Measurements from ENCODE around the gene KCNJ4. TPM values are rescaled to one million over a fixed set of nuclear protein-coding genes. Genes with fewer than 3 reads are reported as not detected.
A peak's percentile ranks its signal among the peaks of the same experiment; 100 is the strongest.

Gene KCNJ4
- total RNA-seq, 2 experiments from 2014 or later = not detected

DNA sequence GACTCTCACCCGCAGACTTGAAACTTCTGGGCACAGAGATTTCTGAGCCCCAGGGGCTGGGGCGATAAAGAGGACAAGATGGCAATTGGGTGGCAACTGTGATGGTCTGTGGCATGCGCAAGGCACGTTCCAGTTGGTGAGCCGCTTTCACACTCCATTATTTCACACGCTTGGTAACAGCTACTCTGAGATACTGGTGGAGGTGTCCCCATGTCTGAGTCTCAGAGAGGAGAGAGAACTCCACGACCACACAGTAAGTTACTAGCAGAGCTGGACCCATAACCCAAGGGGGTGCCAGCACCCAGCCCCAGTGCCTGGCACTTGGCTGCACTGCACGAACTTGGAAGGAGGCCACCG, 6.0 kb upstream of the KCNJ4 start:
- no peak overlapping the region for H3K4me3 Mint-ChIP-seq
- no peak overlapping the region for H3K27ac Mint-ChIP-seq
- ATAC-seq (peak; percentile 27), DNase-seq (no peak)
- CTCF ChIA-PET = interaction anchor here (0.6 kb wide), 1 partner anchor 108 kb away, joined by 4 read pairs; no protein-coding TSS in a partner anchor
- POLR2A ChIA-PET = no interaction called here
- intact Hi-C loops (cut with DNase I, micrococcal nuclease) = loop anchor here in 1 of 2 experiments (1.0 to 5.0 kb wide), 2 partner anchors 109 to 189 kb away; partner anchors contain the start of genes DMC1 and TMEM184B
- H3K27me3 Mint-ChIP-seq = peaks cover 72% of the 10 kb centered on the region
- peaks cover 14% of the 10 kb centered on the region for H3K4me1 Mint-ChIP-seq
- H3K36me3 Mint-ChIP-seq (ENCODE audit: low read depth) = no peaks in the 10 kb centered on the region
- H3K9me3 Mint-ChIP-seq (ENCODE audit: low read depth) = no peaks in the 10 kb centered on the region

DNA sequence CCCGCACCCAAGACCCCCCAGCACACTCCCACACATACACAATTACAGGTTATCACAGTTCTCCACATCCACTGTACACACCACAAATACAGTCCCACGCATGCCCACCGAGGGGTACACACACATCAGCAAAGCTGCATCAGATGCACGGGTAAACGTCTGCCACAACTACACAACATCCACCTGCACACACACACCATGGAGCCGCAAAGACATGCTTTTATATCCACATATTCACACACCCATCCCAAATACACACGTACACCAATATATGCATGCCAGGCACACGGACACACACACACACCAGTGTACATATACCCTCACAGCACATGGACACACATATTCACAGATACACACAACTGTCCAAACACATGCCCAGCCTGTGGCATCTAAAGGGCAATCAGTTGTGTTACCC, 5.4 kb upstream of the KCNJ4 start:
- H3K4me3 Mint-ChIP-seq = no peak overlapping the region
- ChIA-PET CTCF (no interaction called here), POLR2A (no interaction called here)
- intact Hi-C loops (cut with DNase I, micrococcal nuclease) = loop anchor here in 1 of 2 experiments (5.0 kb wide), 1 partner anchor 188 kb away; the partner anchor contains the start of gene TMEM184B
- DNase-seq (no peak), ATAC-seq (no peak)
- H3K27ac Mint-ChIP-seq = no peak overlapping the region
- peaks cover 67% of the 10 kb centered on the region for H3K27me3 Mint-ChIP-seq
- H3K9me3 Mint-ChIP-seq (ENCODE audit: low read depth) = no peaks in the 10 kb centered on the region
- peaks cover 14% of the 10 kb centered on the region for H3K4me1 Mint-ChIP-seq
- H3K36me3 Mint-ChIP-seq (ENCODE audit: low read depth) = no peaks in the 10 kb centered on the region

DNA sequence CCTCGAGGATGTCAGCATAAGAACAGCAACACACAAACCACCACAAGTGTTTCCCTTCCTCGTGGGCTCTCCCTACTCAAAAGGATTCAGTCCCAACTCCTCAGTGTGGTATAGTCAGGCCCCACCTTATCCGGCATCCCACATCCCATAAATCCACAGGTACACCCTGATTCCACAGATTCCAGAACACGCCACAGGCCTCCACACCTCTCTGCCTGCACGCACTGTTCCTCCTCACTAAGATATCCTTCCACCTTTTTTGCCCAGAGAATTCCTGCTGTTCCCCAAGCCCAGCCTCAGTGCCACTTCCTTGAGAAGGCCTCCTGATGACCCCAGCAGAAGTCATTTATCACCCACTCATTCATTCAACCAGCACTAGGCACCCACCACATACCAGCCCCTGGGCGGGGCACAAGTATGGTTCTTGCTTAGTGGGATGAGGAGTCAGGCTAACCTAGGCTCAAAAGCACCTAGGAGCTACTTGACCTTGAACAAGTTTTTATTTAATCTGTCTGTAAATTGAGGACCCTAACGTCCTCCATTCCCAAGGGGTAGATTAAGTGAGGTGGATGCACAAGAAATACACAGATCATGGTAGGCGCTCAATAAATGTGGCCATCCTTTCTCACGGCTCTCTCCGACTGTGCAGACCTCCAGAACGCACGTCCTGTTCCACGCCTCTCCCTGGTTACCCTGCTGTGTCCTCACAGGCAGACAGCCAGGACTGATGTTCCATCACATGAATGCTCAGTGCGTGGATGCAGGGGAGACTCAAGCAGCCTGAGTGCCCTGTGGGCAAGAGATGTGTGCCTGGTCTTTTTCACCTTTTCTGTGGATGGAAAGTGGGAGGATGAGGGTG, 2.1 kb upstream of the KCNJ4 start:
- Mint-ChIP-seq H3K4me3 (peak overlapping the region; percentile 45), H3K27ac (no peak overlapping the region), H3K4me1 (peaks cover 17% of the 10 kb centered on the region), H3K9me3 (ENCODE audit: low read depth) (no peaks in the 10 kb centered on the region), H3K27me3 (peaks cover 65% of the 10 kb centered on the region), H3K36me3 (ENCODE audit: low read depth) (no peaks in the 10 kb centered on the region)
- intact Hi-C loops (cut with DNase I, micrococcal nuclease) = no loop called here
- DNase-seq (no peak), ATAC-seq (no peak)
- ChIA-PET POLR2A (no interaction called here), CTCF (no interaction called here)

DNA sequence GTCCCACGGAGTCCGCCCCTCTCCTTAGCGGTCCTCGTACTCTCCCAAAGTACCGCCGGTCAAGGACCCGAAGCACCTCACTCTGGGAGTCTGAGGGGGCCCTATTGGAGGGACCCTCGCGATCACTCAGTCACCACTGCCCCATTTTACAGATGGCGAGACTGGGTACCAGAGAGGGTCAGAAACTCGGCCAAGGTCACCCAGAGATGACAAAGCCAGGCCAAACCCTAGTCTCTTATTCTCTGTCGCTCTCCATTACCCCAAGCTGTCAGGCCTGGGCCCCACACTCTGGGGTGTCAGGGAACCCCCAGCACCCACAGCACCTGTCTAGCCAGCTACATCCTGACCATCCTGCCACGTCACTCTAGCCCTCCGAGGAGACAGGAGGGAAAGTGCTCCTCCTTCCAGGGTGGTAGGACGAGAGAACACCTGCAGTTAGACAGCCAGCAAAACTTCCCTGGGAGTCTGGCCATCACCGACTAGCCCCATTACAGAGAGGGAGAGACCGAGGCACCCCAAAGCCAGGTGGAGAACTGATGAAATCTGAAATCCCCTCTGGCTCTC, 1.4 kb upstream of the KCNJ4 start:
- Mint-ChIP-seq H3K4me1 (peaks cover 12% of the 10 kb centered on the region), H3K36me3 (ENCODE audit: low read depth) (no peaks in the 10 kb centered on the region), H3K27me3 (peaks cover 59% of the 10 kb centered on the region), H3K9me3 (ENCODE audit: low read depth) (no peaks in the 10 kb centered on the region), H3K4me3 (peak overlapping the region; percentile 45), H3K27ac (no peak overlapping the region)
- ATAC-seq = no peak
- intact Hi-C loops (cut with DNase I, micrococcal nuclease) = no loop called here
- ChIA-PET CTCF (no interaction called here), POLR2A (no interaction called here)
- DNase-seq = no peak

- Mint-ChIP-seq H3K27me3 (peaks cover 56% of the 10 kb centered on the region), H3K9me3 (ENCODE audit: low read depth) (no peaks in the 10 kb centered on the region), H3K4me3 (no peak overlapping the region), H3K27ac (no peak overlapping the region), H3K4me1 (peaks cover 11% of the 10 kb centered on the region), H3K36me3 (ENCODE audit: low read depth) (no peaks in the 10 kb centered on the region)
- DNase-seq (peak; percentile 51), ATAC-seq (peak; percentile 31)
- ChIA-PET POLR2A (no interaction called here), CTCF (no interaction called here)
- intact Hi-C loops (cut with DNase I, micrococcal nuclease) = no loop called here
Observed at GRCh38 chr22:38455530-38456271, 702 bp upstream of the KCNJ4 start.

GRCh38 chr22:38454353-38455075, 485 bp downstream of the KCNJ4 start:
- peaks cover 11% of the 10 kb centered on the region for H3K4me1 Mint-ChIP-seq
- no peak overlapping the region for H3K27ac Mint-ChIP-seq
- intact Hi-C loops (cut with DNase I, micrococcal nuclease) = no loop called here
- ChIA-PET CTCF (no interaction called here), POLR2A (no interaction called here)
- ATAC-seq (peak; percentile 43), DNase-seq (peak; percentile 37)
- peaks cover 58% of the 10 kb centered on the region for H3K27me3 Mint-ChIP-seq
- H3K4me3 Mint-ChIP-seq = peak overlapping the region; percentile 65
- H3K36me3 Mint-ChIP-seq (ENCODE audit: low read depth) = no peaks in the 10 kb centered on the region
- no peaks in the 10 kb centered on the region for H3K9me3 Mint-ChIP-seq (ENCODE audit: low read depth)

GRCh38 chr22:38453996-38454352, 1.0 kb downstream of the KCNJ4 start:
- ATAC-seq = no peak
- peaks cover 53% of the 10 kb centered on the region for H3K27me3 Mint-ChIP-seq
- H3K4me3 Mint-ChIP-seq = peak overlapping the region; percentile 65
- H3K4me1 Mint-ChIP-seq = peaks cover 11% of the 10 kb centered on the region
- no peaks in the 10 kb centered on the region for H3K36me3 Mint-ChIP-seq (ENCODE audit: low read depth)
- ChIA-PET POLR2A (no interaction called here), CTCF (interaction anchor here (0.7 kb wide), 1 partner anchor 22 kb away, joined by 3 read pairs; no protein-coding TSS in a partner anchor)
- H3K27ac Mint-ChIP-seq = no peak overlapping the region
- no peaks in the 10 kb centered on the region for H3K9me3 Mint-ChIP-seq (ENCODE audit: low read depth)
- intact Hi-C loops (cut with DNase I, micrococcal nuclease) = no loop called here
- no peak for DNase-seq

GRCh38 chr22:38453066-38453672, 1.8 kb downstream of the KCNJ4 start:
- Mint-ChIP-seq H3K4me3 (no peak overlapping the region), H3K27me3 (peaks cover 45% of the 10 kb centered on the region), H3K9me3 (ENCODE audit: low read depth) (no peaks in the 10 kb centered on the region), H3K36me3 (ENCODE audit: low read depth) (no peaks in the 10 kb centered on the region), H3K27ac (no peak overlapping the region), H3K4me1 (peaks cover 11% of the 10 kb centered on the region)
- CTCF ChIA-PET = interaction anchor here (0.7 kb wide), 1 partner anchor 23 kb away, joined by 3 read pairs; no protein-coding TSS in a partner anchor
- POLR2A ChIA-PET = no interaction called here
- intact Hi-C loops (cut with DNase I, micrococcal nuclease) = no loop called here
- DNase-seq (no peak), ATAC-seq (no peak)

DNA sequence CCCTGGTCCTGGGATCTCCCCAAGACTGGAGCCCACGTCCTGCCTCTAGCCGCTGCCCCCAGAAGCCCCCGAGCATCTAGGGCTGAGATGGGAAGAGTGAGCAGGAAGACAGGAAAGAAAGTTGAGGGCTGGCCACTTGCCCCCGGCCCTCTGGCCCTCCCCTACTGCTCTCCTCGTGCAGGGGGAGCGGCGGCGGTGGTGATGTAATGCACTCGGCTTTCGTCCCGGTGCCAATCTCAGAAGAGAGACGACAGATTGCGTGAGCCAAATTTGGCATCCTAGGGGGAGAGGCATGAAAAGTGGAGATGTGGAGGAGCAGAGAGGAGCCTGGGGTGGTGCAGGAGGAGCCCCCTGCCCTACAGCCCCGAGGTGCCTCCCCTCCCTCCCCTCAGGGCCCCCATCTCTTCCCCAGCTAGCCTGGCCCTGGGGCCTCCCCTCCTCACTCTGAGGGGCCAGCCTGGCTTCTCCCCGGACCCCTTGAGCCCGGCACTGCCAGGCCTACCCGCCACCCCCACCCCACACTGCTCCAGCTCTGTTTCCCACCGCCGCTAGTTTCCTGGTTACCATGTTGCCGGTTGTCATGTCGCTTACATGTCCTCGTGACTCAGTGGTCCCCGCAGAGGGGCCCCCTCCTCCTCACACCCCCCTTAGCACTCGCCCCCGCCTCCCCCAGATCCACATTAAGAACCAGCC, 2.5 kb downstream of the KCNJ4 start:
- H3K27ac Mint-ChIP-seq = no peak overlapping the region
- intact Hi-C loops (cut with DNase I, micrococcal nuclease) = no loop called here
- no peak for DNase-seq

GRCh38 chr22:38451864-38452263, 3.1 kb downstream of the KCNJ4 start:
- POLR2A ChIA-PET = no interaction called here
- H3K36me3 Mint-ChIP-seq (ENCODE audit: low read depth) = no peaks in the 10 kb centered on the region
- peaks cover 32% of the 10 kb centered on the region for H3K27me3 Mint-ChIP-seq
- ATAC-seq = no peak
- H3K4me3 Mint-ChIP-seq = no peak overlapping the region
- CTCF ChIA-PET = no interaction called here
- no peak overlapping the region for H3K27ac Mint-ChIP-seq
- intact Hi-C loops (cut with DNase I, micrococcal nuclease) = no loop called here
- no peak for DNase-seq
- peaks cover 10% of the 10 kb centered on the region for H3K4me1 Mint-ChIP-seq
- H3K9me3 Mint-ChIP-seq (ENCODE audit: low read depth) = no peaks in the 10 kb centered on the region

More for the DNA sequence above, 2.5 kb downstream of the KCNJ4 start:
- H3K36me3 Mint-ChIP-seq (ENCODE audit: low read depth) = no peaks in the 10 kb centered on the region
- ChIA-PET POLR2A (no interaction called here), CTCF (no interaction called here)
- H3K9me3 Mint-ChIP-seq (ENCODE audit: low read depth) = no peaks in the 10 kb centered on the region
- H3K27me3 Mint-ChIP-seq = peaks cover 39% of the 10 kb centered on the region
- no peak overlapping the region for H3K4me3 Mint-ChIP-seq
- no peak for ATAC-seq
- peaks cover 11% of the 10 kb centered on the region for H3K4me1 Mint-ChIP-seq

DNA sequence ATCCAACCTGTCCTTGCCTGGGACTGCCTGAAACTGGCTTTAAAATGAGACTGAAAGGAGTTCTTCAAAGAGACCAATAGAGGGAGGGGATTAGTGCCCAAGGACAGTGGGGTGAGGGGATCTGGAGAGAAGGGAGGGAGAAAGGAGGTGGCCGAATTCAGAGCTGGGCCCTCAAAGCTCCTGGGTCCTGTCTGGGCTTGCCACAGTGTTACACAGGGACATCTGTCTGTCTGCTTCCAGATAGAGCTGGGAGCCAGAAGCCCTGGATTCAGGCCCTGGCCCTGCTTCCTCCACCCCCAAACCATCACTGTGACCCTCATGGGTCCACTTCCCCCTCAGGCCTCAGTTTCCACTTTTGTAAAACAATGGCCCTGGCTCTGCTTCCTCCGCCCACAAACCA, 3.6 kb downstream of the KCNJ4 start:
- POLR2A ChIA-PET = no interaction called here
- intact Hi-C loops (cut with DNase I, micrococcal nuclease) = no loop called here
- DNase-seq = no peak
- Mint-ChIP-seq H3K4me3 (no peak overlapping the region), H3K9me3 (ENCODE audit: low read depth) (no peaks in the 10 kb centered on the region), H3K4me1 (peaks cover 6% of the 10 kb centered on the region), H3K27me3 (peaks cover 27% of the 10 kb centered on the region), H3K36me3 (ENCODE audit: low read depth) (no peaks in the 10 kb centered on the region), H3K27ac (no peak overlapping the region)
- no peak for ATAC-seq
- CTCF ChIA-PET = no interaction called here
